Gastroesophageal sphincter (tissue), 3 donors: ENCODE data around the gene NCOA3.

Experiments
- POLR2A ChIP-seq, 2 donors: fragments of 450-650 bp; IDR thresholded peaks; one replicate each; pipeline ENCODE4 v1.6.1; 2017; ENCODE audit warnings: antibody characterized with exemption in 2 of 2, mild to moderate bottlenecking in 2 of 2, moderate library complexity in 1 of 2
- TF ChIP-seq, protein P1 (sequence below), 4 experiments: fragments of 200-600 bp in 2 of 4; fragments of 450-650 bp in 2 of 4; sonication (generic) in 1 of 4; IDR thresholded peaks; one replicate each; pipeline ENCODE4 v1.5.1; 2017 to 2019; ENCODE audit warnings: antibody characterized with exemption in 4 of 4, mild to moderate bottlenecking in 2 of 4, moderate library complexity in 2 of 4

DNA sequence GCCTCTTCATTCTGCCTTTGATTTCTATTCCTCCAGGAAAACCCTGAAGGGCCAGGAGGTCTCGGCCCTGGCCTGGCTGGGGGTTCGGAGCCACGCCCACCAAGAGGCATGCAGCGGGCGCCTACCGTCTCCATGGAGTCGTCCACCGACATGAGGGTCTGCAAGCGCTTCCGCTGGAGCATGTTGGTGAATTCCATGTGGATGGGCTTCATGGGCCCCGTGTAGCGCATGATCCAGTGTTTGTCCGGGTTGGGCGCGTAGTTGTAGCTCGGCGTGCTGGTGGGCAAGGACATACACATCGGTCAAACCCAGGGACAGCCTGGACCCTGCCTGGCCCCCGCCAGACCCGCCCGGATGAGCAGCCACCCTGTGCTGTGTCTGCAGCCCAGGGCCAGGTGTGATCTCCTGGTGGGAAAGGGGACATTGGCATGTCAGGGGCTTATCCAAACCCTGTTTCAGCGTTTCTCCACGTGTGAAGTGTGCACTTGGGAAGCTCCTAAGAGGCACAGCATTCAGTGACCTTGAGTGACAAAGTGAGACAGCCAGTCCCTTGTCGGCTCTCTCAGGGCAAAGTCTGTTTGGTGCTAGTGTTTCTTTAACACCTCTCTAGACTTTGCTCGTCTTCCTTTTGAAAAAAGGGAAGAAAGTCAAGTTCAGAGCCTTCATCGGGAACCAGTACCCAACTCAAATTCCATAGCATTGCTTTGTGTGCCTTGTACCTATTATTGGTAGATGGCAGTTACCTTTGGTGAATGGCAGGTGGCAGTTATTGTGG is 182.8 kb downstream of the NCOA3 start:
- TF ChIP-seq, protein P1, sequence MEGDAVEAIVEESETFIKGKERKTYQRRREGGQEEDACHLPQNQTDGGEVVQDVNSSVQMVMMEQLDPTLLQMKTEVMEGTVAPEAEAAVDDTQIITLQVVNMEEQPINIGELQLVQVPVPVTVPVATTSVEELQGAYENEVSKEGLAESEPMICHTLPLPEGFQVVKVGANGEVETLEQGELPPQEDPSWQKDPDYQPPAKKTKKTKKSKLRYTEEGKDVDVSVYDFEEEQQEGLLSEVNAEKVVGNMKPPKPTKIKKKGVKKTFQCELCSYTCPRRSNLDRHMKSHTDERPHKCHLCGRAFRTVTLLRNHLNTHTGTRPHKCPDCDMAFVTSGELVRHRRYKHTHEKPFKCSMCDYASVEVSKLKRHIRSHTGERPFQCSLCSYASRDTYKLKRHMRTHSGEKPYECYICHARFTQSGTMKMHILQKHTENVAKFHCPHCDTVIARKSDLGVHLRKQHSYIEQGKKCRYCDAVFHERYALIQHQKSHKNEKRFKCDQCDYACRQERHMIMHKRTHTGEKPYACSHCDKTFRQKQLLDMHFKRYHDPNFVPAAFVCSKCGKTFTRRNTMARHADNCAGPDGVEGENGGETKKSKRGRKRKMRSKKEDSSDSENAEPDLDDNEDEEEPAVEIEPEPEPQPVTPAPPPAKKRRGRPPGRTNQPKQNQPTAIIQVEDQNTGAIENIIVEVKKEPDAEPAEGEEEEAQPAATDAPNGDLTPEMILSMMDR (IDR thresholded peaks at IDR 0.05): no peak
- no peak for TF ChIP-seq POLR2A (IDR thresholded peaks at IDR 0.05)
